Peyer's patch (tissue), 4 donors: Measurements from ENCODE around the gene RASGRP3. TPM values are rescaled to one million over a fixed set of nuclear protein-coding genes. Genes with fewer than 3 reads are reported as not detected.

Experiments used
- DNase-seq, 3 donors: peaks; one replicate each; pipeline ENCODE4 v3.0.0-alpha.2; 2017 to 2019
- H3K27ac ChIP-seq, 4 donors: fragments of 200-600 bp; sonication (generic); one replicate each; pipeline ENCODE4 v1.5.1; 2016 to 2019
- H3K27me3 ChIP-seq, 2 donors: fragments of 200-600 bp; sonication (generic); one replicate each; pipeline ENCODE4 v1.5.1; 2019
- H3K36me3 ChIP-seq, 3 donors: fragments of 200-600 bp; sonication (generic); one replicate each; pipeline ENCODE4 v1.5.1; 2016 to 2019
- H3K4me1 ChIP-seq, 4 donors: fragments of 200-600 bp; sonication (generic); one replicate each; pipeline ENCODE4 v1.5.1; 2016 to 2019
- H3K4me3 ChIP-seq, 4 donors: fragments of 200-600 bp; sonication (generic); 1 replicate in 3 of 4; 2 replicates in 1 of 4; pipeline ENCODE4 v1.5.1; 2016 to 2019; ENCODE audit warnings: mild to moderate bottlenecking in 1 of 4
- H3K9me3 ChIP-seq, 4 donors: fragments of 200-600 bp; sonication (generic); one replicate each; pipeline ENCODE4 v1.5.1; 2016 to 2019; ENCODE audit warnings: mild to moderate bottlenecking in 1 of 4
- POLR2A ChIP-seq, 2 donors: fragments of 450-650 bp; IDR thresholded peaks; one replicate each; pipeline ENCODE4 v1.5.1; 2017; ENCODE audit warnings: antibody characterized with exemption in 2 of 2, mild to moderate bottlenecking in 2 of 2, moderate library complexity in 2 of 2
- total RNA-seq, 4 donors: library from RNA; depleted of rRNA; stranded (reverse); fragments of >200 nt; gene quantifications; one replicate each; pipeline ENCODE4 v1.1.0, GENCODE V29; 2016
- TF ChIP-seq, protein P1 (sequence below), 6 experiments: fragments of 450-650 bp in 4 of 6; fragments of 200-600 bp in 2 of 6; sonication (generic) in 1 of 6; IDR thresholded peaks; one replicate each; pipeline ENCODE4 v1.5.1; 2017 to 2019; ENCODE audit warnings: antibody characterized with exemption in 6 of 6, mild to moderate bottlenecking in 3 of 6, moderate library complexity in 1 of 6

Gene RASGRP3
- total RNA-seq, 4 donors from 2014 or later = 1.9 to 66.8 (median 12.3) TPM

DNA sequence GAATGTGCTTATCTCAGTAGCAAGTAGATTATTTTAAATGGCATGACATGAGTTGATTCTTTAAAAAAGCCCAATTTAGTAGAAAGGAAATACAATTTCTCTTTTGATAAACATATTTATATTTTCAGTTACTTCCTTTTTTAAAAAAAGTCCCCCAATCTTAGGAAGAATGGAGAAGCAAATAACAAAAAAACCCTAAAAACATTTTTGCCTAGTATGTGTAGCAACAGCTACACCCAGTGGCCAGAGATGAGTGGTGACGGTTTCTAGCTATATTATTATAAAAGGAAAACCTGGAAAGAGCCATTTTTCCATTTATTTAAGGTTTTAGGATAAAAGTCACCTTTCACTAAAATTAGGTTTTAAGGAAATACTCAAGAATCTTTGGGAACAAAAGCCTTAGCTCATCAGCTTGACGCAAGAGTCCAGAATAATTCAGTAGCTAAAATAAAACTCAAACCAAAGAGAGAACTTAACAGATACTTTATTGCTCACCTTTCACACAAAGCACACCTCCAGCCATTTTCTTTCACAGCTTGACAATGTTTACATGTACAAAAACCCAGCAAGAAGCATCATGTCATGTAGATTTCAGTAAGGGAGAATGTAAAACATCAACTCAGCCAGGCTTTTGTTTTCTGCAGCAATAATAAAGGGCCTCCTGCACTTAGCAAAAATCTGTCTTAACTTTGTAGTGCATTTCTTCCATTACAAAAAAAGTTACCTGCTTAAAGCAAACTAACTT, 106.9 kb downstream of the RASGRP3 start:
- no peaks in the 10 kb centered on the region for H3K27me3 ChIP-seq
- no peak overlapping the region for H3K4me3 ChIP-seq
- H3K4me1 ChIP-seq = no peaks in the 10 kb centered on the region
- TF ChIP-seq, protein P1, sequence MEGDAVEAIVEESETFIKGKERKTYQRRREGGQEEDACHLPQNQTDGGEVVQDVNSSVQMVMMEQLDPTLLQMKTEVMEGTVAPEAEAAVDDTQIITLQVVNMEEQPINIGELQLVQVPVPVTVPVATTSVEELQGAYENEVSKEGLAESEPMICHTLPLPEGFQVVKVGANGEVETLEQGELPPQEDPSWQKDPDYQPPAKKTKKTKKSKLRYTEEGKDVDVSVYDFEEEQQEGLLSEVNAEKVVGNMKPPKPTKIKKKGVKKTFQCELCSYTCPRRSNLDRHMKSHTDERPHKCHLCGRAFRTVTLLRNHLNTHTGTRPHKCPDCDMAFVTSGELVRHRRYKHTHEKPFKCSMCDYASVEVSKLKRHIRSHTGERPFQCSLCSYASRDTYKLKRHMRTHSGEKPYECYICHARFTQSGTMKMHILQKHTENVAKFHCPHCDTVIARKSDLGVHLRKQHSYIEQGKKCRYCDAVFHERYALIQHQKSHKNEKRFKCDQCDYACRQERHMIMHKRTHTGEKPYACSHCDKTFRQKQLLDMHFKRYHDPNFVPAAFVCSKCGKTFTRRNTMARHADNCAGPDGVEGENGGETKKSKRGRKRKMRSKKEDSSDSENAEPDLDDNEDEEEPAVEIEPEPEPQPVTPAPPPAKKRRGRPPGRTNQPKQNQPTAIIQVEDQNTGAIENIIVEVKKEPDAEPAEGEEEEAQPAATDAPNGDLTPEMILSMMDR (IDR thresholded peaks at IDR 0.05) = peak; percentile 64 to 84 (median 74)
- TF ChIP-seq POLR2A (IDR thresholded peaks at IDR 0.05) = no peak
- no peaks in the 10 kb centered on the region for H3K9me3 ChIP-seq
- peaks cover 0 to 35% (median 0%) of the 10 kb centered on the region in 3 donors for H3K36me3 ChIP-seq
- peak in 2 of 3 donors; percentile 43 to 63 for DNase-seq
- H3K27ac ChIP-seq = no peak overlapping the region

DNA sequence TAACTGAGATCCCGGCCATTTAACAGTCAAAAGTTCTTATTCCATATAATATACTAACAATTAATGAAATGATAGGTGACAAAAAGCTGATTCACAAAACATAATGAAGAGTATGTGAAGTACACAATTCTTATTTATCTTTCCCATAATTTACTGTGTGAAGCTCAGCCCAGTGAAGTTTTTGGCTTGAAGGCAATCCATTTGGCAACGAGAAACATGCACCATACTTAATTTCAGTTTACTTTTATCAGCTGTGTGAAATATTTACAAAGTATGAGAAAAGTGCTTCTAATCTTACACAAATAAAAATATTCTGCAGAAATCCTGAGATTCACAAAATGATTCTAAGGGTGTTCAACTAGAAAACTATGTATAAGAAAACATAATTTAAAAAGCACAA, 110.3 kb downstream of the RASGRP3 start:
- Histone ChIP-seq H3K9me3 (no peaks in the 10 kb centered on the region), H3K27ac (no peak overlapping the region), H3K4me1 (no peaks in the 10 kb centered on the region), H3K27me3 (no peaks in the 10 kb centered on the region), H3K36me3 (peaks cover 0 to 49% (median 0%) of the 10 kb centered on the region in 3 donors), H3K4me3 (no peak overlapping the region)
- TF ChIP-seq, protein P1 (IDR thresholded peaks at IDR 0.05) = no peak
- no peak for TF ChIP-seq POLR2A (IDR thresholded peaks at IDR 0.05)
- no peak for DNase-seq

DNA sequence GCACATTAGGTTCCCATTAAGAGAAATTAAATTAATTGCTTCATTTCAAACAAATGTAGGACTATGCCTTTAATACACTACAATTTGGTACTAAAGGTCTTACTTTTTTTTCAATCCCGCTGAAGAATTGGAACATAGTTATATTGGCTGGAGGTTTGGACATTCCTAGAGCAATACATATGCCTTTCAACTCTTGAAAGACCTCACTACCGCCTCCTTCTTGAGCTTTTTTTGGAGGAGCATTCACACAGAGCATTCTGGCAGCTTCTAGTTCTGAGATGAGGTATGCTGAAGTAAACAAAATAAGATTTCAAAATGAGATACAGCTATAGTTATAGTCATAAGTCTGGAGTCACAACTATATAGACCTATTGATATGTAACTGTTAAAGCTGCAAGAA, 111.8 kb downstream of the RASGRP3 start:
- H3K4me3 ChIP-seq = no peak overlapping the region
- TF ChIP-seq, protein P1 (IDR thresholded peaks at IDR 0.05) = no peak
- no peak for TF ChIP-seq POLR2A (IDR thresholded peaks at IDR 0.05)
- H3K4me1 ChIP-seq = no peaks in the 10 kb centered on the region
- no peaks in the 10 kb centered on the region for H3K9me3 ChIP-seq
- H3K27me3 ChIP-seq = no peaks in the 10 kb centered on the region
- no peak overlapping the region for H3K27ac ChIP-seq
- peaks cover 0 to 63% (median 0%) of the 10 kb centered on the region in 3 donors for H3K36me3 ChIP-seq
- no peak for DNase-seq

DNA sequence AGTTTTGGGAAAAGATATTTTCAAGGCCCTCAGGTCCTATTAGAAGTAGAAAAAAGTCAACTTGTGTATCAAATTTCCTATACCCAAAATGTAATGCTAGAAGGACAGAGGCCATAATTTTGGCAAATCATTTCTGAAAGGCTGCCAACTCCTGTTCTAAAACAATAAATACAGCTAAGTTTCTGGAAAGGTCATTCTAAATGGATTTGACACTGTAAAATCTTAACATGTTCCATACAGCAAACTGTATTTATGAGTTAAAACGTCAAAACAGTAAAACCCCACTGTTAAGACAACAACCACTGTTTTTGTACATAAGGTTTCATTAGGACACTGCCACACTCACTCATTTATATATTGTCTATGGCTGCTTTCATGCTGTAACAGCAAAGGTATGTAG, 113.0 kb downstream of the RASGRP3 start:
- DNase-seq = no peak
- H3K9me3 ChIP-seq = no peaks in the 10 kb centered on the region
- H3K27ac ChIP-seq = no peak overlapping the region
- H3K36me3 ChIP-seq = peaks cover 0 to 71% (median 0%) of the 10 kb centered on the region in 3 donors
- no peak overlapping the region for H3K4me3 ChIP-seq
- H3K4me1 ChIP-seq = no peaks in the 10 kb centered on the region
- TF ChIP-seq POLR2A (IDR thresholded peaks at IDR 0.05) = no peak
- TF ChIP-seq, protein P1 (IDR thresholded peaks at IDR 0.05) = no peak
- no peaks in the 10 kb centered on the region for H3K27me3 ChIP-seq

DNA sequence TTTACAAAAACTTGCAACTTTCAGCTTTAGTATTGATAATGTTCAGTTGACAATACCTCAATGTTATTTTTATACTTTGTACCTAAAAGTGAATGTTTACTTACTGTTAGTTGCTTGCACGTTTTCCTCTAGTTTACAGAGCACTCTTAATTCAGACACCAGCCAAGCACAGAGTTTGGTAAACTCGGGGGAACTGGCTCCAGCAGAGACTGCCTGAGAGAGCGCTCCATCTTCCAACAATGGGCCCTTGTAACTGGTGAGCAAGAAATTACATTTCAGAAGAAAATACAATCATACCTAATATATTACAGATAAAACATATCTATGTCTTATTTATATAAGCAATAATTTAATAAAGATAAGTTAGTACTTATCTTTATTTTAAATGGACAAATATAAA, 118.9 kb downstream of the RASGRP3 start:
- Histone ChIP-seq H3K27me3 (no peaks in the 10 kb centered on the region), H3K4me3 (no peak overlapping the region), H3K36me3 (peaks cover 0 to 34% (median 0%) of the 10 kb centered on the region in 3 donors), H3K27ac (no peak overlapping the region), H3K9me3 (no peaks in the 10 kb centered on the region), H3K4me1 (peaks cover 0 to 10% (median 0%) of the 10 kb centered on the region in 4 donors)
- no peak for DNase-seq
- TF ChIP-seq, protein P1 (IDR thresholded peaks at IDR 0.05) = no peak
- no peak for TF ChIP-seq POLR2A (IDR thresholded peaks at IDR 0.05)
